Psoas muscle (tissue), 8 donors: Measurements from ENCODE around the gene MAST3. TPM values are rescaled to one million over a fixed set of nuclear protein-coding genes. Genes with fewer than 3 reads are reported as not detected.

ENCODE experiments used
- ATAC-seq, 4 donors: fragments of 200-7000 bp; cut with Tn5 transposase; one replicate each; pipeline ENCODE4 v1.9.1; 2020; ENCODE audit warnings: moderate library complexity in 3 of 4, mild to moderate bottlenecking in 2 of 4
- DNase-seq, 2 donors: peaks; one replicate each; pipeline ENCODE4 v3.0.0-alpha.2; 2020
- H3K27ac ChIP-seq: fragments of 200-600 bp; one replicate; pipeline ENCODE4 v1.8.0; 2022
- H3K27me3 ChIP-seq, 3 donors: fragments of 200-600 bp in 1 of 3; one replicate each; pipeline versions ENCODE4 v1.6.1 to v1.8.0; 2013 to 2022; ENCODE audit warnings: low read length in 2 of 3, mild to moderate bottlenecking in 2 of 3, moderate library complexity in 1 of 3; ENCODE audit not compliant: insufficient read depth in 3 of 3
- H3K36me3 ChIP-seq, 2 donors: fragments of 200-600 bp in 1 of 2; one replicate each; pipeline versions ENCODE4 v1.6.1 to v1.8.0; 2013 to 2022; ENCODE audit warnings: low read depth in 1 of 2, mild to moderate bottlenecking in 1 of 2, moderate library complexity in 1 of 2; ENCODE audit not compliant: insufficient read depth in 1 of 2
- H3K4me1 ChIP-seq: fragments of 200-600 bp; one replicate; pipeline ENCODE4 v1.8.0; 2022
- H3K4me3 ChIP-seq: fragments of 200-600 bp; one replicate; pipeline ENCODE4 v1.8.0; 2022; ENCODE audit warnings: mild to moderate bottlenecking
- H3K9me3 ChIP-seq: fragments of 200-600 bp; one replicate; pipeline ENCODE4 v1.8.0; 2022
- CTCF ChIP-seq: fragments of 200-600 bp; IDR thresholded peaks from one replicate; pipeline ENCODE4 v1.8.0; 2022; ENCODE audit warnings: antibody characterized with exemption
- WGBS, 3 donors: extraction: QIAGEN DNeasy Blood & Tissue Kit; methylation state at CpG; one replicate each; pipeline versions ENCODE4 v1.1.6 to v1.1.7; 2013; 5-methylcytosine and 5-hydroxymethylcytosine counted together
- intact Hi-C, 2 donors: fragments of 100-400 bp; cut with DNase I; formaldehyde crosslinking; loops; one replicate each; pipeline versions ENCODE4 v1.11.0 to v1.14.2; 2022
- polyA plus RNA-seq, 3 donors: library from polyadenylated mRNA; stranded (reverse); fragments of 200-250 nt; gene quantifications; one replicate each; pipeline ENCODE4 v1.2.3, GENCODE V29; 2013
- total RNA-seq, 4 donors: library from RNA; stranded (reverse); fragmentation: NEBNext Ultra II Directional in 2 of 4; extraction: Animal tissue kit (Norgen Biotek cat#: 25700) in 2 of 4; gene quantifications; one replicate each; pipeline versions ENCODE4 v1.2.1 to v1.2.4, GENCODE V29; 2021 to 2023
- donor health status: healthy with polysubstance abuse.
- donor health status: DM: no; HTN: no; CAD: no; lungs with moderate emphysema.
- donor health status: Bipolar disorder and iron deficiency.
- donor health status: healthy.
- donor health status: DM: yes; HTN: yes; CAD: no.
- donor health status: DM: no; HTN: no; CAD: no.
- donor health status: DM: no; HTN: no; CAD: no.
- donor health status: DM: yes; HTN: yes; CAD: no.

The MAST3 gene
- total and polyA plus RNA-seq, 7 donors = 0.34 to 5.1 (median 2.5) TPM

DNA sequence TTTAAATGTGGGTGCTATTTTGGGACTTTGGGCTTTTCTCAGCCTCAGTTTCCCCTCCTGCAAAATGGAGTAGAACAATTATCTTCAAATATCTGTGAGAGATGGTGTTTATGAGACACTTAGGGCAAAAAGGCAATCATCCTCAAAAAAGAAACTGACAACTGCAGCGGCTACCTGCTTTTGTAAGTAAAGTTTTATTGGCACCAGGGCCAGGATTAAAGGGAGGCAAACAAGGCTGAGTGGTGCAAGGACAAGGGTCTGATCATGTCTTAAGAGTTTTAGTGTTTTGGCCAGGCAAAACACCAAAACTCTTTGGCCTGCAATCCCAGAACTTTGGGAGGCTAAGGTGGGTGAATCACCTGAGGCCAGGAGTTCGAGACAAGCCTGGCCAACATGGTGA, 1.3 kb upstream of the MAST3 start:
- intact Hi-C loops = no loop called here
- H3K27me3 ChIP-seq = peaks cover 0 to 48% (median 6%) of the 10 kb centered on the region in 3 donors
- no peak for TF ChIP-seq CTCF
- 85 to 90% (median 88%) methylated on average over 2 of the region's 2 CpGs for WGBS, 3 donors
- no peak overlapping the region for H3K27ac ChIP-seq
- no peak overlapping the region for H3K4me3 ChIP-seq
- H3K4me1 ChIP-seq = no peaks in the 10 kb centered on the region
- no peaks in the 10 kb centered on the region for H3K9me3 ChIP-seq
- ATAC-seq (no peak), DNase-seq (no peak)
- no peaks in the 10 kb centered on the region for H3K36me3 ChIP-seq

DNA sequence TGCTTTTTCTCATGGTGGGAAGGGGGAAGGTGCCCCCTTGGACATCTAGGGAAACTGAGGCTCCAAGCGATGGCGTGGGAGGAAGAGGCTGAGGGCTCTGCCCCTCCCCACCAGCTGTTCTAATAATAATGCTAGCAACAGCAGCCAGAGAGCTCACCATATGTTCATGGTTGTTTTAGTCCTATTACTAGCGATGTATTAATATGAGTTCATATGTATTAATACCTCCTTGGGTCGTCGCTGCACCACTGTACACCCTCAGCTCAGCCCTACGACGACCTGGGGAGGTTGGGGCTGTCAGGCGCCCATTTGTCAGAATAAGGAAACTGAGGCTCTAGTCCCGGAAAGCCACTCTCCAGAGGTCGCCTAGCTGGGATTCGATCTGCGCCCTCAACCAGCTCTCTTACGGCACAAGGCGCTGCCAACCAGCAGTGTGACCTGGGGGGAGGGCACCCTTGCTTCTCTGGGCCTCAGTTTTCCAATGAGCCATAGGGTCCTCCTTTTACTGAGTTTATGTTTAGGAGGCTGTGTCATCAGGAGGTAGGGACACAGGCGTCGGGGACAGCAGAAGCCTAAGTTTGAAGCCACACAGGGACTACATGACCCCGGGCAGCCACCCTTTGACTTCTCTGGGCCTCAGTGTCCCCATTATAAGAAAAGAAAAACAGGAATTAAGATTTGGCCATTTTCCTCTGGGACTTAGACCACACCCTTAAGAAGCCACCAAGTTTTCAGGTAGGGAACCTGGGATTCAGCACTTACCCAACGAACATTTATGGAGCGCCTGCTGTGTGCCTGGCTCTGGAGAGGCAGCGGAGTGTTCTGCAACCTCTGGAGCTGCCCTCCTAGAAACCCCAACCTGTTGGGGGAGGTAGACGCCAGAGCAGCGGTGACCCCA, 664 bp downstream of the MAST3 start:
- intact Hi-C loops = no loop called here
- ATAC-seq (no peak), DNase-seq (no peak)
- Histone ChIP-seq H3K27me3 (peaks cover 0 to 57% (median 6%) of the 10 kb centered on the region in 3 donors), H3K9me3 (no peaks in the 10 kb centered on the region), H3K4me3 (peak overlapping the region; percentile 60), H3K27ac (no peak overlapping the region), H3K36me3 (no peaks in the 10 kb centered on the region), H3K4me1 (no peaks in the 10 kb centered on the region)
- 33 to 35% (median 34%) methylated on average over 22 of the region's 22 CpGs for WGBS, 3 donors
- TF ChIP-seq CTCF = no peak

- no peak for DNase-seq
- Histone ChIP-seq H3K4me3 (no peak overlapping the region), H3K27me3 (peaks cover 0 to 60% (median 8%) of the 10 kb centered on the region in 3 donors)
Measured at GRCh38 chr19:18098891-18099622, 1.5 kb downstream of the MAST3 start.

GRCh38 chr19:18099623-18099995, 2.0 kb downstream of the MAST3 start:
- H3K27ac ChIP-seq = no peak overlapping the region
- no peaks in the 10 kb centered on the region for H3K36me3 ChIP-seq
- H3K9me3 ChIP-seq = no peaks in the 10 kb centered on the region
- no peak for ATAC-seq
- no peak for DNase-seq
- H3K4me3 ChIP-seq = no peak overlapping the region
- no peaks in the 10 kb centered on the region for H3K4me1 ChIP-seq
- H3K27me3 ChIP-seq = peaks cover 0 to 60% (median 11%) of the 10 kb centered on the region in 3 donors
- no peak for TF ChIP-seq CTCF
- WGBS, 3 donors = 70 to 75% (median 75%) methylated on average over 8 of the region's 8 CpGs
- intact Hi-C loops = no loop called here

More at GRCh38 chr19:18098891-18099622, 1.5 kb downstream of the MAST3 start:
- intact Hi-C loops = no loop called here
- no peaks in the 10 kb centered on the region for H3K36me3 ChIP-seq
- no peak for TF ChIP-seq CTCF
- WGBS, 3 donors = 7 to 8% (median 8%) methylated on average over 23 to 34 of the region's 34 CpGs
- no peak for ATAC-seq
- no peaks in the 10 kb centered on the region for H3K4me1 ChIP-seq
- H3K27ac ChIP-seq = no peak overlapping the region
- H3K9me3 ChIP-seq = no peaks in the 10 kb centered on the region
